Stimulated activated CD4-positive, alpha-beta T cell treated with anti-CD3 and anti-CD28 coated beads, Interleukin-4, amount 100 ng/mL, for 24 hours (primary cell): ENCODE data around the gene CCL19.
A peak's percentile ranks its signal among the peaks of the same experiment; 100 is the strongest.
"Not testable (repeated sequence)": the region's sequence is repeated elsewhere in the genome, so short reads cannot be mapped to it uniquely, and the experiment has no call there.

Experiments
- DNase-seq: peaks from one replicate; pipeline ENCODE4 v3.0.0-alpha.2; 2020

The CCL19 gene

GRCh38 chr9:34690983-34691935, at the start of gene CCL19:
TSS of gene CCL19 (minus strand) at chr9:34691276. CDS start at chr9:34691139, 137 bp downstream.
- no peak for DNase-seq

- not testable (repeated sequence) for DNase-seq
Observed at GRCh38 chr9:34740176-34740575, 49.1 kb upstream of the CCL19 start.

GRCh38 chr9:34737677-34738260, 46.7 kb upstream of the CCL19 start:
- no peak for DNase-seq

- no peak for DNase-seq
Observed at GRCh38 chr9:34734720-34735119, 43.6 kb upstream of the CCL19 start.

GRCh38 chr9:34732886-34733285, 41.8 kb upstream of the CCL19 start:
- DNase-seq: no peak

- no peak for DNase-seq
Observed at GRCh38 chr9:34732478-34732877, 41.4 kb upstream of the CCL19 start.

- DNase-seq: no peak
Observed at GRCh38 chr9:34723141-34723540, 32.1 kb upstream of the CCL19 start.

GRCh38 chr9:34719769-34720025, 28.6 kb upstream of the CCL19 start:
- not testable (repeated sequence) for DNase-seq

- no peak for DNase-seq
Observed at GRCh38 chr9:34719021-34719768, 28.1 kb upstream of the CCL19 start.

GRCh38 chr9:34717996-34718614, 27.0 kb upstream of the CCL19 start:
- no peak for DNase-seq

- DNase-seq: no peak
Observed at GRCh38 chr9:34716711-34717110, 25.6 kb upstream of the CCL19 start.

- no peak for DNase-seq
Observed at GRCh38 chr9:34715639-34716215, 24.7 kb upstream of the CCL19 start.

- no peak for DNase-seq
Observed at GRCh38 chr9:34714007-34714406, 22.9 kb upstream of the CCL19 start.

GRCh38 chr9:34712140-34712539, 21.1 kb upstream of the CCL19 start:
- no peak for DNase-seq

GRCh38 chr9:34710023-34710422, 18.9 kb upstream of the CCL19 start, which contains the start of gene CCL21:
TSS of gene CCL21 (minus strand) at chr9:34710136. CDS start at chr9:34710066, 70 bp downstream.
- no peak for DNase-seq

- no peak for DNase-seq
Observed at GRCh38 chr9:34709196-34709978, 18.3 kb upstream of the CCL19 start.

GRCh38 chr9:34707130-34707529, 16.1 kb upstream of the CCL19 start:
- DNase-seq: no peak

- DNase-seq: peak; percentile 86
Observed at GRCh38 chr9:34701769-34702736, 11.0 kb upstream of the CCL19 start.

- peak; percentile 80 for DNase-seq
Observed at GRCh38 chr9:34701023-34701768, 10.1 kb upstream of the CCL19 start.

- no peak for DNase-seq
Observed at GRCh38 chr9:34694811-34695210, 3.7 kb upstream of the CCL19 start.
